HG02884 (cell line): ENCODE data around the gene CLASRP.
"Not testable (repeated sequence)": the region's sequence is repeated elsewhere in the genome, so short reads cannot be mapped to it uniquely, and the experiment has no call there.

Experiments
- ATAC-seq: cut with Tn5 transposase; IDR thresholded peaks from one replicate; pipeline ENCODE4 v1.9.1; 2021; ENCODE audit warnings: mild to moderate bottlenecking, moderate library complexity; ENCODE audit not compliant: unreplicated experiment

The CLASRP gene, protein sequence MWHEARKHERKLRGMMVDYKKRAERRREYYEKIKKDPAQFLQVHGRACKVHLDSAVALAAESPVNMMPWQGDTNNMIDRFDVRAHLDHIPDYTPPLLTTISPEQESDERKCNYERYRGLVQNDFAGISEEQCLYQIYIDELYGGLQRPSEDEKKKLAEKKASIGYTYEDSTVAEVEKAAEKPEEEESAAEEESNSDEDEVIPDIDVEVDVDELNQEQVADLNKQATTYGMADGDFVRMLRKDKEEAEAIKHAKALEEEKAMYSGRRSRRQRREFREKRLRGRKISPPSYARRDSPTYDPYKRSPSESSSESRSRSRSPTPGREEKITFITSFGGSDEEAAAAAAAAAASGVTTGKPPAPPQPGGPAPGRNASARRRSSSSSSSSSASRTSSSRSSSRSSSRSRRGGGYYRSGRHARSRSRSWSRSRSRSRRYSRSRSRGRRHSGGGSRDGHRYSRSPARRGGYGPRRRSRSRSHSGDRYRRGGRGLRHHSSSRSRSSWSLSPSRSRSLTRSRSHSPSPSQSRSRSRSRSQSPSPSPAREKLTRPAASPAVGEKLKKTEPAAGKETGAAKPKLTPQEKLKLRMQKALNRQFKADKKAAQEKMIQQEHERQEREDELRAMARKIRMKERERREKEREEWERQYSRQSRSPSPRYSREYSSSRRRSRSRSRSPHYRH

DNA sequence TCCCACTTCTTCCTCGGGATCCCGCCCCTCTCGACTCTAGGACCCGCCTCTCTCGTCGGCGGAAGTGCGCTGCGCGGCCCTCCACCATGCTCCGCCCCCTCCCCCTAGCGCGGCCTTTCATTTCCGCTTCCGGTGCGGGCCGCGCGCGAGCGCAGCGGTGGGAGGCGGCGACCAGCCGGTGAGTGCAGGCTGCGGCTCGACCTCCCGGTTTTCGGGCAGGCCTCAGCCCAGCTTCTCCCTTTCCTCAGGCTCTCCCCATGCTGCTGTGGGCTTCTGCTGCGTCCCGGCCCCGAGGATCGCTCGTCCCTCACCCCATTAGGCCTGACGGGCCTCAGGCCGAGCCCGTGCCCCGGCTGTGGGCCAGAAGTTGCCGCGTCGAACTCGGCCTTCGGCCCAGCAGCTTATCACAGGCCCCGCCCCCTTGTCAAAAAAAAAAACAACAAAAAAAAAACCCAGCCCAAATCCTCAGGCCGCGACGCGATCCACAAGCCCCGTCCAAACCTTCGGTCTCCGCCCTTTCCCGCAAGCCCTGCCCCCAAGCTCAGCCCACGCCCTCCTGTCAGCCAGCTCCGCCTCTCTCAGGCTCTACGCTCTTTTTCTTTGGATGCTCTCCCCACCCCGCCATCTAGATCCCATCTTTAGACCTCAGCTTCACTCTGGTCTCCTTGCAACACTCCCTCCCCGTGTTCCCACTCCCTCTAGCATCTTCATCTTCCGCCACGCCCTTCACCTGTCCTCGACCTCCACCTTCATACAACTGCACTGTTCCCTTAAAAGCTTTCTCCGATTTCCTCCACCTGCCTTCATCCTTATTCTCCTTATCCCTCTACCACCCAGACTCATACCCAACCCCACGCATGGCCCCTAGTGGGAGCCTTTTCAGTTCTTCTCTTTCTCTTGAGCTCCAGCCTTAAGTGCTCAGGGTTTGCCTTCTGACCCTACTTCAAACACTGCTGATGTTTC lies at the start of gene CLASRP:
Gene CLASRP (plus strand): TSS at position 115 of the 963 bp plus-strand sequence. CDS start 1,168 bp downstream, outside the sequence.
- ATAC-seq = peak; percentile 85

DNA sequence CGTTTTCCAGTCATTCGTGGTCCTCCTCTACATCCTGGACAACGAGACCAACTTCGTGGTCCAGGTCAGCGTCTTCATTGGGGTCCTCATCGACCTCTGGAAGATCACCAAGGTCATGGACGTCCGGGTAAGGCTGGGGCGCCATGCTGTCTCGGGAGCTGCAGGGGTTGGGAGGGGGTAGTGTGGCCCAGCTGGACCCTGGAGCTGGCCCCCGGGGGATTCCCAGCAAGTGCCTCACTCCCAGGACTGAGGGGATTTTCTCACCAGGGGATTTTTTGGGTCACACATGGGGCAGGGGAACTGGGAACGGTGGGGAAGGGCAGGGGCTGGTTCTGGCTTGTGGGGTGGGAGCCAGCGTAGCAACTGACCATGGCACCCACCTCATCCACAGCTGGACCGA lies 48.4 kb upstream of the CLASRP start:
- ATAC-seq = no peak

DNA sequence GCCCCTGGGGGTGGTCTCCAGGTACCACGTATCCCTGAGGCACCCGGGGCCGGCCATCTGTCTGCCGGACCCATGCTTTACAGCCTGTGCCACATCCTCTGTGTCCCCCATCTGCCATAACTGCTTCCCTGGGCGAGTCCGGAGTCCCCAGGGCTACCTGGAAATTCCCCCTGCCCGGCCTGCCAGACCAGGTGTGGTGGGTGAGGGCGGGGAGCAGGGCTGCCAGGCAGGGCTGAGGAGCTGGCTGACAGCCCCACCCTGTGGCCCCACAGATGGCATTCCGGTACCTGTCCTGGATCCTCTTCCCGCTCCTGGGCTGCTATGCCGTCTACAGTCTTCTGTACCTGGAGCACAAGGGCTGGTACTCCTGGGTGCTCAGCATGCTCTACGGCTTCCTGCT lies 47.9 kb upstream of the CLASRP start:
- no peak for ATAC-seq

DNA sequence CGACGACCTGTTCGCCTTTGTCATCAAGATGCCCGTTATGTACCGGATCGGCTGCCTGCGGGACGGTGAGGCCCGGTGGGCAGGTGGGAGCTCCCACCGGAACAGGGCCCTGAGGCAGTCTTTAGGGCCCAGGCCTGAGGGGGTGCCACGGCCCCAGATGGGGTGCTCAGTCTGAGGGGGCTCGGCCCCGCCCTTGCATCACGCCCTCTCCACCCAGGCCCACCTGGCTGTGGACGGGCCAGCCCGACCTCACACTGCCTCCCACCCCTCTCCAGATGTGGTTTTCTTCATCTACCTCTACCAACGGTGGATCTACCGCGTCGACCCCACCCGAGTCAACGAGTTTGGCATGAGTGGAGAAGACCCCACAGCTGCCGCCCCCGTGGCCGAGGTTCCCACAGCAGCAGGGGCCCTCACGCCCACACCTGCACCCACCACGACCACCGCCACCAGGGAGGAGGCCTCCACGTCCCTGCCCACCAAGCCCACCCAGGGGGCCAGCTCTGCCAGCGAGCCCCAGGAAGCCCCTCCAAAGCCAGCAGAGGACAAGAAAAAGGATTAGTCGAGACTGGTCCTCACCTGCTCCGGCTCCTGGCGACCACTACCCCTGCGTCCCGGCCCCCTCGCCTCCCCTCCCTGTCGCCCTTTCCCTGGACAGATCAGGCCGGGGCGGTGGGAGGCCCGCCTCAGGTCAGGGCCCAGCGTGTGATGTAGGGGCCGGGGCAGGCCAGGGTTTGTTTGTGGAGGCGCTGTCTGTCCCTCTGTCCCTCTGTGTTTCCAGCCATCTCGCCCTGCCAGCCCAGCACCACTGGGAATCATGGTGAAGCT lies 46.3 kb upstream of the CLASRP start:
- ATAC-seq = no peak

DNA sequence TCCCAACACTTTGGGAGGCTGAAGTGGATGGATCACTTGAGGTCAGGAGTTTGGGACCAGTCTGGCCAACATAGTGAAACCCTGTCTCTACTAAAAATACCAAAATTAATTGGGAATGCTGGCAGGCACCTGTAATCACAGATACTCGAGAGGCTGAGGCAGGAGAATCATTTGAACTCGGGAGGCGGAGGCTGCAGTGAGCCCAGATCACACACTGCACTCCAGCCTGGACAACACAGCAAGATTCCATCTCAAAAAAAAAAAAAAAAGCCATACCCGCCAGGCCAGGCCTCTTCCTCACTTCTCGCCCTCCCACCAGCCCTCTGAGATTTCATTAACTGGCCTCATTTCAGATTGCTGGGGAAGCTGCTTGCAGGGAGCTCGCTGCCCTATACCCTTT lies 45.3 kb upstream of the CLASRP start:
- ATAC-seq = no peak

DNA sequence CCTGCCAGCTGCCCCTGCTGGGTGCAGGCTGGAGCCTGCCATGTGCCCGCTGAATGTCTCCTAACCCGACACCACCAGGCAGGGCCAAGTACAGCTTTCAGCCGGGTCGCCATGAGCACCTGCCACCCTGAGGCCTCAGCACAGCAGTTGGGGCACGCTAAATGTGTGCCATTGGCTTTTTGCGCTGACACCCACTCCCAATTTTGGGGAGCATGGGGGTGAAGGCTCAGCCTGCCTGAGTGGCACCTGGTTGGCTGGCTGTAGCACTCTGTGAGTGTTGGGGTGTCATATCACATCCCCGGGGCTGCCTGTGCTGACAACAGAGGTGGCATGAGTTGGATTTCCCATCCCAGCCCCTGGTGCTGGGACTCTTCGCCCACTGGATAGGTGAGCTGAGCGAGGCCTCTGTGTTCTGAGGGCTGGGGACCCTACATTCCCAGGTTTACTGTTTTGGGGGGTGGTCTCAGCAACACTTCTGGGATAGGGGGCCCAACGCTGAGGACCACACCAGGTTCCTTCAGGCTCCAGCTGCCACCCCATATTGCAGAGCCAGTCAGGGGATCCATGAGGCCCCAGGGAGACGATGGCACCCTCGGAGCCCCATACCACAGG lies 44.8 kb upstream of the CLASRP start:
- no peak for ATAC-seq

DNA sequence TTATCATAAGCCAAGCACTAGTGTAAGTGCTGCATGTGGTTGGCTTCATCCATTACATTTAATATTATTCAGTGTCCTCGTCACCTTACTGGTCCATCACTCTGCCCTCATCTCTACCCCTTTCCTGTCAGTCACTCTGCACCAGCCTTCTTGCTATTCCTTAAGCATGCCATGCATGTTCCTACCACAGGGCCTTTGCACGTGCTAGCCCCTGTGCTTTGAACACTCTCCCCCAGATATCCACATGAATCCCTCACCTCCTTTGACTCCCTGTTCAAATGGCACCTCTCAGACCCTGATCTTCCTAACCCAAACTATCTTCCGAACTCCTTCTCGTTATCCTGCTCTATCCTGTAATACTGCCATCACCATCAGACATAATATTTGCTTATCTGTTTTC lies 40.8 kb upstream of the CLASRP start:
- no peak for ATAC-seq

DNA sequence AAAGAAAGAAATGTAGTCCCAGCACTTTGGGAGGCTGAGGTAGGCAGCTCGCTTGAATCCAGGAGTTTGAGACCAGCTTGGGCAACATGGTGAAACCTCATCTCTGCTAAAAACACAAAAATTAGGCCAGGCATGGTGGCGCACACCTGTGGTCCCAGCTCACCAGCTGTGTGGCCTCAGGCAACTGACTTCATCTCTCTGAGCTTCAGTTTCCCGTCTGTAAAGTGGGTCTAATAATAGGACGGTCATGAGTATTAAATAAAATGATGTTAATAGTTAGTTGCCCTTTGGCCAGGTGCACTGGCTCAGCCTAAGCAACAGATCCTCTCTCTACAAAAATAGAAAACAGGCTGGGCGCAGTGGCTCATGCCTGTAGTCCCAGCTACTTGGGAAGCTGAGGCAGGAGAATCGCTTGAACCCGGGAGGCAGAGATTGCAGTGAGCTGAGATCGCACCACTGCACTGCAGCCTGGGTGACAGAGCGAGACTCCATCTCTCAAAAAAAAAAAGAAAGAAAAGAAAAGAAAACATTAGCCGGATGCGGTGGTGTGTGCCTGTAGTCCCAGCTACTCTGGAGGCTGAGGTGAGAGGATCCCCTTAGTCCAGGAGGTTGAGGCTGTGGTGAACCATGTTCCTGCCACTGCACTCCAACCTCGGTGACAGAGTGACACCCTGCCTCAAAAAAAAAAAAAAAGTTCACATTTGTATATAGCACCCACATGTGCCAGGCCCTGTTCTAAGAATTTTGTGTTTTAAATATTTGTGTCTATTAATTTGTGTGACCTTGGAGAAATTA lies 39.5 kb upstream of the CLASRP start:
- not testable (repeated sequence) for ATAC-seq

DNA sequence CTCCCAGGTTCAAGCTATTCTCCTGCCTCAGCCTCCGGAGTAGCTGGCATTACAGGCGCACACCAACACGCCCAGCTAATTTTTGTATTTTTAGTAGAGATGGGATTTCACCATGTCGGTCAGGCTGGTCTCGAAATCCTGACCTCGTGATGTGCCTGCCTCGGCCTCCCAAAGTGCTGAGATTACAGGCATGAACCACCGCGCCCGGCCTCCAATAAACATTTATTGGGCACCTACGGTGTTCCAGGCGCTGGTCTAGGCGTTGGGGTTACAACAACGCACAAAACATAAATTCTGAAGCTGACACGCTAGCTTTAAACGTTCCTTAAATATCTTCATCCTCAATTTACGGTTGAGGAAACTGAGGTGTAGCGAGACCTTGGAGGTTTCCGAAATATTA lies 38.2 kb upstream of the CLASRP start:
- ATAC-seq = not testable (repeated sequence)

DNA sequence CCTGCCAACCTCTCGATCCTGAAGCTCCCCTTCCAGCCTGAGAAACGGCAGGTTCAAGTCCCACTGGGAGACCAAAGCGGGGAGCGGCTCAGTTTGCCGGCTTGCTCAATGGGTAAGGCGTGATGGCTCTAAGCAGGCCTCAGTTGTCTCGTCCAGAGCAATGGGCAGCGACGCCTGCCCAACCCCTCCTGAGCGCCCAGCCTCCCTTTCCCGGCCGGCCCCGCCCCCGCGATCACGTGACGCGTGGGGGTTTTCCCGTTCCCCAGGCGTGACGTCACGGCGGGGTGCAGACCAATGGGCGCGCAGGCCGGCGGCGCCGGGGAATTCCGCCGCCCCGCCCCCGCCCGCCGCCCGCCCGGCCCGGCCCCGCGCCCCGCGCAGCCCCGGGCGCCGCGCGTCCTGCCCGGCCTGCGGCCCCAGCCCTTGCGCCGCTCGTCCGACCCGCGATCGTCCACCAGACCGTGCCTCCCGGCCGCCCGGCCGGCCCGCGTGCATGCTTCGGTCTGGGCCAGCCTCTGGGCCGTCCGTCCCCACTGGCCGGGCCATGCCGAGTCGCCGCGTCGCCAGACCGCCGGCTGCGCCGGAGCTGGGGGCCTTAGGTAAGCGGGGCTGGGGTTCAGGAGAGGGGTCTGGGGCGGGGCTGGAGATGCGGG lies 37.6 kb upstream of the CLASRP start, which contains the start of gene RELB:
Gene RELB (plus strand): TSS at position 378 of the 653 bp plus-strand sequence. CDS start 116 bp downstream, at position 494.
- ATAC-seq = peak; percentile 49

DNA sequence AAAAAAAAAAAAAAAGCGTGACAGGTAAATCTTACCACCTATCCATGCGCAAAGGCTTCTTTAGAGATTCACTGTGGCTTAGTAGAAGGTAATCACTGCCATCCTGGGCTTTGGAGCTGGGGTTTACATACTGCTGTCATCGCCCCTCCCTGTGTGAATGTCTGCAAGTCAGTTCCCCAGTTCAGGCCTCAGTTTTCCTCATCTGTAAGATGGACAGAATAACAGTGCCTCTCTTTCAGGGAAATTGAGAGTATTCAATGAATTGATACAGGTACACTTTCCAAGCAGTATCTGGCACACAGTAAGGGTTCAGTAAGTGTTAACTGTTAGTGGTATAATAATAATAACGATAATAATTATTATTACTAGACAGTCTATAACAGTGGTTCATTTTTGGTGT lies 35.4 kb upstream of the CLASRP start:
- no peak for ATAC-seq

DNA sequence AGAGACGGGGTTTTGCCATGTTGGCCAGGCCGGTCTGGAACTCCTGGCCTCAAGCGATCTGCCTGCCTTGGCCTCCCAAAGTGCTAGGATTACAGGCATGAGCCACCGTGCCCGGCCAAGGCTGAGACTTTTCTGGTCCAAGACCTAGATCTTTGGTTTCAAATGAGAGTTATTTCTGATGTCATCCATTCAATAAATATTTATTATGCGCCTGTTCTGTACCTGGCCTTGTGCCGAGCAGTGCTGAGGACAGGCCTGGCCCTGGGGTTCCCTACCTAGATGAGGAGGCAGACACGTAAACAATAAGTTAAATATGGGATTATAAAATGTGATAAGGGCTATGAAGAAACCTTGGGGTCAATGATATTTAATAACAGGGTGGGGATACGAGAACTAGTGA lies 33.1 kb upstream of the CLASRP start:
- ATAC-seq = no peak

DNA sequence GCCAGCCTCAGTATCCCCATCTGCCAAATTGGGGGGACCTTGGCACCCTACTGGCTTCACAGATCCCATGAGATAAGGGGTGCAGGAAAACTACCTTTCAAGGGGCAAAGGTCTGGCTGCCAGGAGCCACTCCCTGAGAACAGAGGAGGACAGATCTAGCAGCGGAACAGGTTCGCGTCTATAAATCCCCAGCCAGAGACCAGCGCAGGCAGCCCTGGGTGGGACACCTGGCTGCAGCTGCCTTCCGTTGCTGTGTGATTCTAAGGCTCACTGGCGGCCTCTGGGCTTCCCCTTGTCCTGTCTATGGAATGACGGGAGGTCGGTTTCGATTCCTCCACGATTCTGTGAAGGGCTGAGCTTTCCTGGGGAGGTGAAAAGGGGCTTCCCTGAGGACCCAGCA lies 30.3 kb upstream of the CLASRP start:
- no peak for ATAC-seq

DNA sequence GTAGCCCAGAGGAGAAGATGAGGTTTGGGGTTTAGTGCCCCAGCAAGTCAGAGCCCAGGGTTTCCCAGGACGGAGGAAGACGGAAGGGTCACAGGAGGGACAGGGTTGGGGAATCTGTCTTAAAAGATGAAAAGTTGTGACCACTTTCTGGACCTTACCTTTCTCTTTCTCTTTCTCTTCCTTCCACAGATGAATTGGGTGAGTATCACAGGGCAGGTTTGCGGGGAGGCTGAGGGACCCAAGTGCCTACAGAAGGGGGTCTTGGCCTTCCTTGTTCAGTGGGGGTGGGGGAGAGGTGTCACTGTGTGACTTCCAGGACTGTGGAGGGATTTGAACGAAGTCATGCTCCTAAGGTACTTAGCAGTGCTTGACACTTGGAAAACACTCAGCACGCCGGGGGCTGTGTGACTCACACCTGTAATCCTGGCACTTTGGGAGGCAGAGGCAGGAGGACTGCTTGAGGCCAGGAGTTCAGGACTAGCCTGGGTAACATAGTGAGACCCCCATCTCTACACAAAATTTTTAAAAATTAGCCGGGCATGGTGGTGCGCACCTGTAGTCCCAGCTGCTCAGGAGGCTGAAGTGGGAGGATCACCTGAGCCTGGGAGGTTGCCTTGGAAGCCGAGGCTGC lies 29.1 kb upstream of the CLASRP start:
- ATAC-seq = no peak

DNA sequence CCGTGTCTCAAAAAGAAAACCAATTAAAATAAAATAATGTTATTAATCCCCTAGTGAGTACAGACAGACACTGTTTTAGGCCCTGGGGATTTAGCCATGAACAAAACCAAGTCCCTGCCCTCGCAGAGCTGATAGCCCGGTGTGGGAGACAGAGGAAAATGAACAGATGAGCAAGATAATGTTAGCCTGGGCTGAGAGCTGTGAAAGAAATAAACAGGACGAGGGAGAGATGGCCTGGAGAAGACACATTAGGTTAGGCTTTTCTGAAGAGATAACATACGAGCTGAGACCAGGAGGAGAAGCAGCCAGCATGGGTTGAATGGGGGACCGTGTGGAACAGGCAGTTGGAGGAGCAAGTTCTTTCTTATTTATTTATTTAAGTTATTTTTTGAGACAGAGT lies 28.5 kb upstream of the CLASRP start:
- no peak for ATAC-seq

DNA sequence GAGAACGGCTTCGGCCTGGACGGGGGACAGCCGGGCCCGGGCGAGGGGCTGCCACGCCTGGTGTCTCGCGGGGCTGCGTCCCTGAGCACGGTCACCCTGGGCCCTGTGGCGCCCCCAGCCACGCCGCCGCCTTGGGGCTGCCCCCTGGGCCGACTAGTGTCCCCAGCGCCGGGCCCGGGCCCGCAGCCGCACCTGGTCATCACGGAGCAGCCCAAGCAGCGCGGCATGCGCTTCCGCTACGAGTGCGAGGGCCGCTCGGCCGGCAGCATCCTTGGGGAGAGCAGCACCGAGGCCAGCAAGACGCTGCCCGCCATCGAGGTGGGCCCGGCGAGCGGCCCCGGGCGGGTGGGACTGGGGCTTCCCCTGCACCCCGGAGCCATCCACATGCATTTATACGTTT lies 26.9 kb upstream of the CLASRP start:
- ATAC-seq = no peak

DNA sequence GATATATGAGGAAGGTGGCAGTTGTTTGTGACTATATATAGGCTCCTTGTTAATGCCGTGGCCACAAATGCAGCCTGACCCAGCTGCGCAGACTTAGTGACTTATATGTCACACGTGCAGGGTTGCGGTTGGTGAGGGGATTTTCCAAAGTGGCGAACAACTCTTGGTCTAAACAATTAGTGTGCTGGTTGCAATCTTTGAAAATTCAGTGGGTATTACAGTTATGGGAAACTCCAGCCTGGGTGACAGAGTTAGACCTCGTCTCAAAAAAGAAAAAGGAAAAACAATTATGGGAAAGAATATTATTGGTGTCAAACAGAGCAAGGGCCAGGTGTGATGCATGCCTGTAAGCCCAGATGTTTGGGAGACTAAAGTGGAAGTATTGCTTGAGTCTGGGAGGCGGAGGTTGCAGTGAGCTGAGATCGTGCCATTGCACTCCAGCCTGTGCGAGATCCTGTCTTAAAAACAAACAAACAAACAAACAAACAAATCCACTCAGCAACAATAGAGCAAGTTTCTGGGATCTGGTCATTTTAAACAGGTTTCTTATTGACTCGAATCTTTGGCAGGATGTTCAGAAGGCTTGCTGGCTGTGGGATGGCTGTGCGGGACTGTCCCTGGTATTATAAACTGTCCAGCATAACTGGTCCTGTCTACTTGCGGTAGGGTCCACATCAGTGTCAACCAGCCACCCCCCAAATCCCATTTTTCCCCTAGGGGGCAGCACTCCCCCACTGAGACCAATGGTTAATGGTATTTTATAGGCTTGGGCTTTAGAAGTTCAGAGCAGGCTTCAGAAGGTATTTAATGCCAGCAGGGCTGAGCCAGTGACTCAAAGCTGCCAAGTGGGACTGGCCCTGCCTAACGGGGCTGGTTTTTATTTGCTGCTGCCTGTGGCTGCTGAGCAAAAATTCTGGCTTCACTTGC lies 22.2 kb upstream of the CLASRP start:
- no peak for ATAC-seq
